ENCODE measurements around the gene CAMK2G.

Gene CAMK2G

GRCh38 chr10:73878365-73878764, 4.0 kb upstream of the CAMK2G start:
- DNase-seq = no peak

GRCh38 chr10:73877533-73878160, 3.3 kb upstream of the CAMK2G start:
- DNase-seq = no peak

DNA sequence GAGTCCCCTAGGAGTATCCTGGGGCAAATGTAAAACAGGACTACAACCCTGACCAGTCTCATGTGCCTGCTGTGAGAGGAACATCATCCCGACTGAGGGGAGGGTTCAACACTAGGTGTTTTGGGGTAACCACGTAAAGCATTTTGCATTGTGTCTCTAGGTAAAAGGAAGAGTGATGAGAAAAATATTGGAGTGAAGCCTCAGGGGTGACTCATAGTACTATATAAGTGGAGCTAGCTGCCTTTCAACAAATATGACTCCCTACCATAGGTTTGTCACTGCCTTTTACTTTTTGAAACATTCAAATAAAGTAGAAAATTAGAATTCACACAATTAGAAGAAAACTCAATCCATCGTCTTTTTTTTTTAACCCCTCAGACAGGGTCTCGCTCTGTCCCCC, 2.6 kb upstream of the CAMK2G start:
- no peak for DNase-seq

GRCh38 chr10:73876566-73876965, 2.2 kb upstream of the CAMK2G start:
- DNase-seq = no peak

- no peak for DNase-seq
Measured at GRCh38 chr10:73876157-73876556, 1.8 kb upstream of the CAMK2G start.

- no peak for DNase-seq
Measured at GRCh38 chr10:73875139-73875475, 752 bp upstream of the CAMK2G start.

GRCh38 chr10:73873838-73874215, 528 bp downstream of the CAMK2G start:
- DNase-seq = no peak

- DNase-seq = no peak
Measured at GRCh38 chr10:73873142-73873837, 1.1 kb downstream of the CAMK2G start.

DNA sequence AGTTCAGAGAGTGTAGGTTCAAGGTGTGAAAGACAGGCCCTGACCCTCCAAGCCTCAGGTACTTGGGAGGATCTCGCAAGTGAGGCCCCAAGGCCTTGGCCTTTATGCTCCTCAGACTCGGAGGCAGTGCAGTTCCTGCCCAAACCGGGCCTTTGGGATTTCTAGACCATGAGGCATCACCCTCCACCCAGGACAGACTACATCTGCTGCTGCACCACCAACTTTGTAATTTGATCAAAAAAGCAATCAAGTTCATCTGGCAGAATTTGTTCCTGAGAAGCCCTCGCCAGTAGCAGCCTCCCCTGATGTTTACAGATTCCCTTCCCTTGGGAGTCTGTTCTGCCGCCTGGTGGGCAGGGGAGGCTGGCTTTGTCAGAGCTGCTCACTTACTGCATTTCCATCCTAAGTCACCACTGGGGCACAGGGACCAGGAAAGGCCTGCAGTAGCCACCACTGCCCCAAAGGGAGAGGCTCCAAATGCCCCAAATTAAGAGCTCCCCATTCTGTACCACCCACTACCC, 2.1 kb downstream of the CAMK2G start:
- no peak for DNase-seq

- no peak for DNase-seq
Measured at GRCh38 chr10:73871295-73872189, 2.8 kb downstream of the CAMK2G start.

DNA sequence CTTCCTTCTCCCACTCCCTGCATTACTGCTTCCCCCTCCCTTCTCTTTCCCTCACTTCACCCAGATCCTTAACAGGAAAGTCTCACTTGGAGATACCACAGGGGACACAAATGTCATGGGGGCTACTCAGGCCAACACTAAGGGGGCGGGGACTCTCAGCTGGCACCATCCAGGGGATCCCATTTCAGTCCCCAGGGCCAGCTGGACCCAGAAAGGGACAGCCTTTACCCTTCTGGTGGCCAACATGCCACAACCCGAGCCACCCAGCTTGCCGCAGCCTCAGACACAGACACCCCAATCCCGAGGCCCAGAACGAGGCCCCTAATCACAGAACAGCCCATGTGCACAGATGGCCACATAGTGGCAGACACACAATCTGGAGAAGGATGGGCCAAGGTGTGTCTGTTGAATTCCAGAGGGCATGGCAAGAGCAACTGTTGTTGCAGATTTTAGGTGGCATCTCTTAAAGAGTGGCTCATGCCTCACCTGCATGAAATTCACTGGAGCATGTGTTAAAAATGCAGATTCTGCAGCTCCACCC, 5.6 kb downstream of the CAMK2G start:
- DNase-seq = no peak

DNA sequence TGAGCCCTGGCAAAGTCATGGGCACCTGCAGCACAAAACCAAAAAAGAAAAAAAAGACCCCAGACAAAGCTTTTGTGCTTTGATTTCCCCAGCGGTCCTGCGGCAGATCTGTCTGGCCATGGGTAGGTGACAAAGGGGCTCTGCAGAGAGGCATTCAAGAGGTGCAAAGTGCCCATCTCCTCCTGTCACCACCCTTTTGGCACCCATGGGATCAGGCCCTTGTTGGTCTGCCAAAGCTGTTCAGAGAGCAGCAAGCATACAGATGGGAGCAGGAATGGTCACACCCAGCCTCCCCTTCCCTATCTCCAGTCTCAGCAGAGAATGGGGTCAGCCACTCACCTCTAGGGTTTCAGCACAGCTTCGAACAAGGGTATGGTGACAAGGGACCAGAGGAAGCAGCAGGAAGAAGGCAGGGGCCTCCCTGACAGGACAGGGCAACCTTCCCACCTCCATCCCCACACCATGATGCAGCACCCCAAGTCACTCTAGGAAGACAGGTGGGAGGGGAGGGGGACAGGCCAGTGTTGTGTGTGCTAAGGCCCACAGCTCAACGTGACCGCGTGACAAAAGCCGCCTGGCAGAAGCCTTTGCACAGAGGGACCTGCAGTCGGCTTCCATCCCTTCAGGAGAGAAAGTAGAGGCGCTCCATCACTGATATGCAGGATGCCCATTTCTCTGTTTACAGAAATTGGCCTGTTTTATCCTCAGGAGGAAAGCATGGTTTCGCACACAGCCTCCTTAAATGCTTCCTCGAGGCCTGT, 6.3 kb downstream of the CAMK2G start:
- DNase-seq = no peak

- no peak for DNase-seq
Measured at GRCh38 chr10:73867126-73867807, 7.1 kb downstream of the CAMK2G start.

GRCh38 chr10:73866621-73867020, 7.7 kb downstream of the CAMK2G start:
- DNase-seq = no peak

DNA sequence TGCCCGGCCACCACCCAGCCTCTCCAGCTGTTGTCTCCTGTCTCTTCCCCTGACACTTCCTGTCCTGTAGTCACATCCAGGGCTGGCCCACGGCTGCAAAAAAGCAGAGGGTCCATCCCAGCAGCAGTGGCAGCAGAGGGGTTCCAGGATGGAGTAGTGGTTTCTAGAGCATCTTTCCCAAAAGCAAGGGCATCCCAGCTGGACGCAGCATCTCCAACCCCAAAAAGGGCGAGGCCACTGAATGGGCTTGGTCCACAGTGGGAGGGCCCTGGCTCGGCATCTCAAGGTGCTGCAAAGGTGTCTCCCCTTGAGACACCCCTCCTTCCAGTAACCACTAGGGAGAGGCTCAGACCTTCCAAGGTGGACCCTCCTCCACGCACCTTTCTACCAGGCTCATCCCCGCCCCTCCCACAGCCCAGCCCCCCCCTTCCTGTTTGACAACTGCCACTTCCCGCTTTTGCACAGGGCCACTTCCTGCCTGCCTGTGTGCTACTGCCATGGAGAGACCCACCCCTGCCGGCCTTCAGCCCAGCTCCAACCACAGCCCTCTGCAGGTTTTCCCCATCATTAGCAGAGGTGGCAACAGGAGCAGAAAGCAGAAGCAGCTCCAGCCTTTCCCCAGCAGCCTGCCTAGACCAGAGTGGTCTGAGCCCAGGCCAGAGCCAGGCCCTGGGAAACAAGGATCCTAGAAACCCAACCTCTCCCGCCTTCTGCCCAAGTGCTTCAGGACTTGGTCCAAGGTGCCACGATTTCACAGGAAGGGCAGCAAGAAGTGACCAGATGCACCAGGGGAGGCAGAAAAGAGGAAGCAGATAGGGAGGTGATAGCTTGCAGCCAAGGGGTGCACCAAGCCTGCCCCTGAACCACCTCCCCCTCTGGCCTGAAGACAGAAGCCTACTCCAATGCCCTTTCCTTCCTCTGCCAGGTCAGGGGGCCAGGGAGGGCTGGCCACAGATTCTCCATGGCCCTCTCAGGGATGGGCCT, 8.6 kb downstream of the CAMK2G start:
- DNase-seq = no peak

- no peak for DNase-seq
Measured at GRCh38 chr10:73865107-73865458, 9.3 kb downstream of the CAMK2G start.

GRCh38 chr10:73864229-73864628, 10.1 kb downstream of the CAMK2G start:
- no peak for DNase-seq

- no peak for DNase-seq
Measured at GRCh38 chr10:73863039-73863817, 11.1 kb downstream of the CAMK2G start.

GRCh38 chr10:73862011-73862410, 12.3 kb downstream of the CAMK2G start:
- DNase-seq = no peak

All from cortex of kidney (tissue), 1 donor.